Heart right ventricle (tissue), 16 donors: ENCODE data around the gene LAD1. TPM values are rescaled to one million over a fixed set of nuclear protein-coding genes. Genes with fewer than 3 reads are reported as not detected.

Experiments
- ATAC-seq, 8 donors: fragments of 200-7000 bp; cut with Tn5 transposase; one replicate each; pipeline ENCODE4 v1.9.1; 2020; ENCODE audit warnings: mild to moderate bottlenecking in 8 of 8, moderate library complexity in 8 of 8, moderate number of reproducible peaks in 1 of 8
- DNase-seq, 2 donors: peaks; one replicate each; pipeline ENCODE4 v3.0.0-alpha.2; 2020
- H3K27ac ChIP-seq, 10 donors: fragments of 200-600 bp; sonication (generic) in 2 of 10; one replicate each; pipeline versions ENCODE4 v1.5.0 to v1.8.0; 2020 to 2022; ENCODE audit warnings: mild to moderate bottlenecking in 3 of 10
- H3K27me3 ChIP-seq, 7 donors: fragments of 200-600 bp; one replicate each; pipeline ENCODE4 v1.8.0; 2021 to 2022; ENCODE audit warnings: mild to moderate bottlenecking in 2 of 7
- H3K36me3 ChIP-seq, 9 donors: fragments of 200-600 bp; sonication (generic) in 1 of 9; one replicate each; pipeline versions ENCODE4 v1.5.0 to v1.8.0; 2020 to 2022; ENCODE audit warnings: mild to moderate bottlenecking in 2 of 9
- H3K4me1 ChIP-seq, 9 donors: fragments of 200-600 bp; sonication (generic) in 1 of 9; one replicate each; pipeline versions ENCODE4 v1.5.0 to v1.8.0; 2020 to 2022; ENCODE audit warnings: mild to moderate bottlenecking in 4 of 9
- H3K4me3 ChIP-seq, 10 donors: fragments of 200-600 bp; sonication (generic) in 2 of 10; one replicate each; pipeline versions ENCODE4 v1.5.0 to v1.8.0; 2020 to 2022; ENCODE audit warnings: mild to moderate bottlenecking in 7 of 10, moderate library complexity in 2 of 10
- H3K9me3 ChIP-seq, 11 donors: fragments of 200-600 bp in 10 of 11; sonication (generic) in 2 of 11; one replicate each; pipeline versions ENCODE4 v1.5.0 to v1.8.0; 2013 to 2022; ENCODE audit warnings: mild to moderate bottlenecking in 2 of 11, control low read depth in 1 of 11, moderate library complexity in 1 of 11
- WGBS, 2 donors: extraction: QIAGEN DNeasy Blood & Tissue Kit; methylation state at CpG; one replicate each; pipeline ENCODE4 v1.1.7; 2013; ENCODE audit warnings: inconsistent platforms in 1 of 2; 5-methylcytosine and 5-hydroxymethylcytosine counted together
- intact Hi-C, 10 donors: fragments of 100-400 bp; cut with DNase I; formaldehyde crosslinking; loops; one replicate each; pipeline versions ENCODE4 v1.11.1 to v1.14.2; 2022
- polyA plus RNA-seq, 2 donors: library from polyadenylated mRNA; stranded (reverse); fragments of 200-250 nt; gene quantifications; one replicate each; pipeline ENCODE4 v1.2.3, GENCODE V29; 2013
- total RNA-seq, 10 donors: library from RNA; stranded (reverse); fragmentation: NEBNext Ultra II Directional in 3 of 10; extraction: Animal tissue kit (Norgen Biotek cat#: 25700) in 3 of 10; gene quantifications; one replicate each; pipeline versions ENCODE4 v1.2.1 to v1.2.4, GENCODE V29; 2021 to 2023
- TF ChIP-seq, protein P1 (sequence below), 9 donors: fragments of 200-600 bp; sonication (generic) in 2 of 9; IDR thresholded peaks; one replicate each; pipeline versions ENCODE4 v1.5.0 to v1.8.0; 2021 to 2022; ENCODE audit warnings: antibody characterized with exemption in 9 of 9, mild to moderate bottlenecking in 5 of 9, moderate library complexity in 1 of 9
- donor health status: Arrhythmogenic right ventricular cardiomyopathy.
- donor health status: ischemic (EF 13 %, LVEDD 7.1; RV severe dilation, severe dysfunction).
- donor health status: healthy with polysubstance abuse.
- donor health status: DM: no; HTN: yes; CAD: no.
- donor health status: DM: no; HTN: no; CAD: no.
- donor health status: ischemic (EF 25% LVEDD 6.9; RV normal size, moderate dysfunction).
- donor health status: ischemic (EF 25% LVEDD 5.7; RV mildly dilated, moderate dysfunction).
- donor health status: healthy.
- donor health status: DM: yes; HTN: yes; CAD: no.
- donor health status: Ischemic cardiomyopathy.
- donor health status: ischemic (EF 35%, LVEDD 5.7; RV mildly dilated, moderate dysfunction).
- donor health status: nonischemic (EF 11% LVEDD 7.7; RV severe dilation, severe dysfunction).
- donor health status: DM: yes; HTN: yes; CAD: no.
- donor health status: PGD.
- donor health status: ischemic (EF 29% LVEDD 5.4; RV normal size, mild dysfunction).
- donor health status: nonischemic (EF 23%, LVEDD 6.1; RV moderate dilation, normal function).

The LAD1 gene
- total and polyA plus RNA-seq, 12 donors: 0.85 to 42.2 (median 2.9) TPM

DNA sequence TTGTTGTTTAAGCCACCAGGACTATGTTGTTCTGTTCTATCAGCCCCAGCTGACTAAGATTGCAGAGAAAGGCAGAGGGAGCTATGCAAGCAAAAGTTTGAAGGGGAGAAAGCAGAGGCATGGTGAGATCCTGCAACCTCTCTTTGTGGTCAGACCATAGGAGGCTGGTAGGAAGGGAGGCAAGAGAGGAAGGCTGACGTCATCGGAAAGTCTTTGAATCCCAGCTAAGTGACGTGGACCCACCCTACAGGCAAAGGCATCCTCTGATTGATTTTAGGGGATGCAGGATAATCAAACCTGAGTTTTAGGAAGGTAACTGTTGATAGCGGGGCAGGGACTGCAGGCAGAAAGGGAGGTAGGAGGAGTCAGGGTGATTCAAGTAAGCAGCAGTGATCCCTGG lies 45.7 kb upstream of the LAD1 start:
- ATAC-seq (no peak), DNase-seq (no peak)
- Histone ChIP-seq H3K9me3 (peaks cover 0 to 4% (median 0%) of the 10 kb centered on the region in 11 donors), H3K4me3 (no peak overlapping the region), H3K4me1 (peaks cover under 1 to 23% (median 16%) of the 10 kb centered on the region in 9 donors), H3K27ac (no peak overlapping the region), H3K27me3 (no peaks in the 10 kb centered on the region), H3K36me3 (no peaks in the 10 kb centered on the region)
- intact Hi-C loops: loop anchor here in 7 of 10 donors (5.0 kb wide), 2 partner anchors 38 to 68 kb away; no protein-coding TSS in a partner anchor
- TF ChIP-seq, protein P1, sequence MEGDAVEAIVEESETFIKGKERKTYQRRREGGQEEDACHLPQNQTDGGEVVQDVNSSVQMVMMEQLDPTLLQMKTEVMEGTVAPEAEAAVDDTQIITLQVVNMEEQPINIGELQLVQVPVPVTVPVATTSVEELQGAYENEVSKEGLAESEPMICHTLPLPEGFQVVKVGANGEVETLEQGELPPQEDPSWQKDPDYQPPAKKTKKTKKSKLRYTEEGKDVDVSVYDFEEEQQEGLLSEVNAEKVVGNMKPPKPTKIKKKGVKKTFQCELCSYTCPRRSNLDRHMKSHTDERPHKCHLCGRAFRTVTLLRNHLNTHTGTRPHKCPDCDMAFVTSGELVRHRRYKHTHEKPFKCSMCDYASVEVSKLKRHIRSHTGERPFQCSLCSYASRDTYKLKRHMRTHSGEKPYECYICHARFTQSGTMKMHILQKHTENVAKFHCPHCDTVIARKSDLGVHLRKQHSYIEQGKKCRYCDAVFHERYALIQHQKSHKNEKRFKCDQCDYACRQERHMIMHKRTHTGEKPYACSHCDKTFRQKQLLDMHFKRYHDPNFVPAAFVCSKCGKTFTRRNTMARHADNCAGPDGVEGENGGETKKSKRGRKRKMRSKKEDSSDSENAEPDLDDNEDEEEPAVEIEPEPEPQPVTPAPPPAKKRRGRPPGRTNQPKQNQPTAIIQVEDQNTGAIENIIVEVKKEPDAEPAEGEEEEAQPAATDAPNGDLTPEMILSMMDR (IDR thresholded peaks at IDR 0.05): no peak
- WGBS, 2 donors: 77 to 82% methylated on average over 4 of the region's 4 CpGs

DNA sequence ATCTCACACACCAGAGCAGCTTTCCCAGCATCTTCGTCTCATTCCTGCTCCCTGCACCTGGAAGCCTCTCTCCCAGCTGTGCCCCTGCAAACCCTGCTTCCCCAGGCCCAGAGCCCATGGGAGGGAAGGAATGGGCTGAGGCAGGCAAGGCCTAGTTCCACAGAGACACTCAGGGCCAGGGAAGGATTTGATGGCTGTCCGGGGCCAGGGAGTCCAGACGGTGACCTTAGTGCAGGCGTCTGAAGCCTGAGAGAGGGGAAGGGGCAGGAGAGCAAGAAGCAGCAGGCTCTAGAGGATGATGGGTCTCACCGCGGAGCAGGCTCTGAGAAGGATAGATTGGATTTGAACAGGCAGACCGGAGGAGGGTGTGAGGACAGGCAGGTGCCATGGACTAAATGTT lies 44.6 kb upstream of the LAD1 start:
- peaks cover 0 to 4% (median 0%) of the 10 kb centered on the region in 11 donors for H3K9me3 ChIP-seq
- H3K4me3 ChIP-seq: no peak overlapping the region
- ATAC-seq: no peak
- intact Hi-C loops: no loop called here
- H3K4me1 ChIP-seq: peaks cover 0 to 13% (median 11%) of the 10 kb centered on the region in 9 donors
- H3K36me3 ChIP-seq: no peaks in the 10 kb centered on the region
- 93 to 95% methylated on average over 7 of the region's 7 CpGs for WGBS, 2 donors
- TF ChIP-seq, protein P1 (IDR thresholded peaks at IDR 0.05): no peak
- no peak for DNase-seq
- no peaks in the 10 kb centered on the region for H3K27me3 ChIP-seq
- no peak overlapping the region for H3K27ac ChIP-seq

DNA sequence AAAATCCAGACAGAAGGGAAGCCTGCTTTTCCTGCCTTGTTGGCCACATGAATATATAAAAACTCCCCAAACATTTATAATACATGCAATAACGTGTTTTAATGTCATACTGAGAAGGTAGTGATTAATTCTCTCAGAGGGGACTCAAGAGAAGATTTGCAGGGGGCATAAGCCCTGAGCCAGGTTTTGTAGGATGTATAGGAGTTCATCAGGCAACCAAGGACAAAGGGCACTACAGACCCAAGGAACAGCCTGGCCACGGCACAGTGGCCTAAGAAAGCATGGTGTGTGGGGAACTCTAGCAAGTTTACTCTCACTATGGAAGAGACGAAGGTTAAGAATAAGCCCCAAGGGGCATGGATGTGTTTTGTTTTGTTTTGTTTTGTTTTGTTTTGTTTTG lies 37.8 kb upstream of the LAD1 start:
- Histone ChIP-seq H3K27me3 (peaks cover 0 to 4% (median 0%) of the 10 kb centered on the region in 7 donors), H3K4me3 (no peak overlapping the region), H3K27ac (no peak overlapping the region), H3K4me1 (peaks cover 0 to 12% (median 10%) of the 10 kb centered on the region in 9 donors), H3K9me3 (peaks cover 0 to 4% (median 0%) of the 10 kb centered on the region in 11 donors), H3K36me3 (no peaks in the 10 kb centered on the region)
- TF ChIP-seq, protein P1 (IDR thresholded peaks at IDR 0.05): no peak
- WGBS, 2 donors: 80 to 86% methylated on average over 3 of the region's 3 CpGs
- intact Hi-C loops: loop anchor here in 1 of 10 donors (5.0 kb wide), 1 partner anchor 40 kb away; no protein-coding TSS in a partner anchor
- DNase-seq: no peak
- ATAC-seq: no peak

DNA sequence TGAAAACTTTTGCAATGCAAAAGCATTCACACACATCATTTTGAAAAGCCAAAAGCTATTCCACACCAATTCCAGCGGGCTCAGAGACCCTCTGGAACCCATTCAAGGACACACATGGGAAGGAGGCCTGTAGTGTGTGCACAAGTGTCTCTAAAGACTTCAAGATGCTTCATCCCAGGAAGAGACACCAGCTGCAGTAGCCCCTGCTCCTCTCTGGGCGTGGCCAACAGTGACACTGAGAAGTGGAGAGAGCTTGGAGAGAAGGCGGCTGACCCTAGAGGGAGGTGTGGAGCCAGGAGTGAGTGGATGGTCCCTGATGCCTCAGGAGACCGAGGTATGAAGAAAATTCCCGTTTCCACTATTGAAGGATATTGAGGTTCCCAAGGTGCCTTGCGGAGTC lies 37.3 kb upstream of the LAD1 start:
- H3K27me3 ChIP-seq: peaks cover 0 to 4% (median 0%) of the 10 kb centered on the region in 7 donors
- intact Hi-C loops: loop anchor here in 1 of 10 donors (5.0 kb wide), 1 partner anchor 41 kb away; no protein-coding TSS in a partner anchor
- H3K4me3 ChIP-seq: no peak overlapping the region
- ATAC-seq (peak in 6 of 8 donors; percentile 24 to 63 (median 31)), DNase-seq (no peak)
- H3K36me3 ChIP-seq: no peaks in the 10 kb centered on the region
- no peak overlapping the region for H3K27ac ChIP-seq
- TF ChIP-seq, protein P1 (IDR thresholded peaks at IDR 0.05): peak in 1 of 9 donors; percentile 8
- peaks cover 0 to 12% (median 10%) of the 10 kb centered on the region in 9 donors for H3K4me1 ChIP-seq
- WGBS, 2 donors: 56 to 62% methylated on average over 6 of the region's 6 CpGs
- H3K9me3 ChIP-seq: peaks cover 0 to 3% (median 0%) of the 10 kb centered on the region in 11 donors
